ENCODE data around the gene TMEM176B.

Gene TMEM176B

DNA sequence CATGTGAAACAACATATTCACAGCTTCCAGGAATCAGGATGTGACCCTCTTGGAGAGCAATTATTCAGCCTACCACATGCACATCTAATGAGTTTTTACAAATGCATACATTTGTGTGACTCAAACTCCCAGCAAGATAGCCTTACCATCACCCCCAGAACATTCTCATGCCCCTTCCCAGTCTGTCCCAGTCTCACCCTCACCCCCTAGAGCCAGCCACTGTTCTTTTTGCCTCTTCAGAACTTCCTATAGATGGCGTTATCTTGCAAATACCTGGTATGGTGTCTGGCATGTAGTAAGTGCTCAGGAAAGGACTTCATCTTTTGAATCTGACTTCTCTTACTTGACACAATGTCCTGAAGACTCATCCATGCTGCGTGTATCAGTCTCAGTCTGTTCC is 28.2 kb upstream of the TMEM176B start:
- TF ChIP-seq, protein P1, sequence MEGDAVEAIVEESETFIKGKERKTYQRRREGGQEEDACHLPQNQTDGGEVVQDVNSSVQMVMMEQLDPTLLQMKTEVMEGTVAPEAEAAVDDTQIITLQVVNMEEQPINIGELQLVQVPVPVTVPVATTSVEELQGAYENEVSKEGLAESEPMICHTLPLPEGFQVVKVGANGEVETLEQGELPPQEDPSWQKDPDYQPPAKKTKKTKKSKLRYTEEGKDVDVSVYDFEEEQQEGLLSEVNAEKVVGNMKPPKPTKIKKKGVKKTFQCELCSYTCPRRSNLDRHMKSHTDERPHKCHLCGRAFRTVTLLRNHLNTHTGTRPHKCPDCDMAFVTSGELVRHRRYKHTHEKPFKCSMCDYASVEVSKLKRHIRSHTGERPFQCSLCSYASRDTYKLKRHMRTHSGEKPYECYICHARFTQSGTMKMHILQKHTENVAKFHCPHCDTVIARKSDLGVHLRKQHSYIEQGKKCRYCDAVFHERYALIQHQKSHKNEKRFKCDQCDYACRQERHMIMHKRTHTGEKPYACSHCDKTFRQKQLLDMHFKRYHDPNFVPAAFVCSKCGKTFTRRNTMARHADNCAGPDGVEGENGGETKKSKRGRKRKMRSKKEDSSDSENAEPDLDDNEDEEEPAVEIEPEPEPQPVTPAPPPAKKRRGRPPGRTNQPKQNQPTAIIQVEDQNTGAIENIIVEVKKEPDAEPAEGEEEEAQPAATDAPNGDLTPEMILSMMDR (IDR thresholded peaks at IDR 0.05): no peak
- no peaks in the 10 kb centered on the region for H3K4me1 ChIP-seq (ENCODE audit: control insufficient read depth in 1 of 2, insufficient read depth in 1 of 2, low read depth in 1 of 2, low read length in 1 of 2)
- H3K27me3 ChIP-seq: peaks cover 21% of the 10 kb centered on the region
- no peak overlapping the region for H3K4me3 ChIP-seq (ENCODE audit: low read depth in 1 of 2, low read length in 1 of 2)
- no peaks in the 10 kb centered on the region for H3K9me3 ChIP-seq
- no peaks in the 10 kb centered on the region for H3K36me3 ChIP-seq
- no peak overlapping the region for H3K27ac ChIP-seq

DNA sequence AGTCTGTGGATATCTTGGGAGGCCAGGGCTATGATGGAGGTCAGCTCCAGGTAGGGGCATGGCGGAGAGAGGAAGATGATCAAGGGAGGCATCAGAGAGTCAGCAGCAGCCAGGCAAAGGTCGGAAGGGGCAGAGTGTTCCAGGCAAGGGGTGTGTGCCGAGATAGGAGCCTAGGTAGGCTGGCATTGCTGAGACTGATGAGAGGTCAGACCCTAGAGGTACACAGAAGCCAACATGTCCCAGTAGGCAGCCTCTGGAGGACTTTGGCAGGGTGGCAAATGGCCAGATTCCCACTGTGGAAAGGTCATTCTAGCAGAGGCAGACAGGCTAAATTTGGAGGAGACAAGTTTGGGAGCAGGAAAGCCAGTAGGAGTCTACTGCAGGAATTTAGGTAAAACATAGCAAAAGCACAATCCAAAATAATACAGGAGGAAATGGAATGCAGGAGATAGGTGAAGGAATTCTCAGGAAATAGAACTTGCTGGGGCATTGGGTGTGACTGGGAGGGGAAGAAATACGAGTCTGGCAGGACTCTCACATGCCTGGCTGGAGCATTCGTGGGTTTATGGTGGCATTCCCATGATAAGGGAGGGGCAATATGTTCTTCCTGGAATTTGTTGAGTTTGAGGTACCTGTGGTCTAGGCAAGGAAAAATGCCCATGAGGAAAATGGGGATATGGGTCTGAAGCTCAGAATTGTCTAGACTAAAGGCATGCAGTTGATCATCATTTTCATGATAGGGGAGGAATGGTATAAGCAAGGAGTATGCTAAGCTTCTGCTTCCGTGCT is 26.1 kb upstream of the TMEM176B start:
- no peak overlapping the region for H3K27ac ChIP-seq
- TF ChIP-seq, protein P1 (IDR thresholded peaks at IDR 0.05): no peak
- H3K36me3 ChIP-seq: no peaks in the 10 kb centered on the region
- no peaks in the 10 kb centered on the region for H3K9me3 ChIP-seq
- H3K4me1 ChIP-seq (ENCODE audit: control insufficient read depth in 1 of 2, insufficient read depth in 1 of 2, low read depth in 1 of 2, low read length in 1 of 2): no peaks in the 10 kb centered on the region
- no peak overlapping the region for H3K4me3 ChIP-seq (ENCODE audit: low read depth in 1 of 2, low read length in 1 of 2)
- peaks cover 11% of the 10 kb centered on the region for H3K27me3 ChIP-seq

DNA sequence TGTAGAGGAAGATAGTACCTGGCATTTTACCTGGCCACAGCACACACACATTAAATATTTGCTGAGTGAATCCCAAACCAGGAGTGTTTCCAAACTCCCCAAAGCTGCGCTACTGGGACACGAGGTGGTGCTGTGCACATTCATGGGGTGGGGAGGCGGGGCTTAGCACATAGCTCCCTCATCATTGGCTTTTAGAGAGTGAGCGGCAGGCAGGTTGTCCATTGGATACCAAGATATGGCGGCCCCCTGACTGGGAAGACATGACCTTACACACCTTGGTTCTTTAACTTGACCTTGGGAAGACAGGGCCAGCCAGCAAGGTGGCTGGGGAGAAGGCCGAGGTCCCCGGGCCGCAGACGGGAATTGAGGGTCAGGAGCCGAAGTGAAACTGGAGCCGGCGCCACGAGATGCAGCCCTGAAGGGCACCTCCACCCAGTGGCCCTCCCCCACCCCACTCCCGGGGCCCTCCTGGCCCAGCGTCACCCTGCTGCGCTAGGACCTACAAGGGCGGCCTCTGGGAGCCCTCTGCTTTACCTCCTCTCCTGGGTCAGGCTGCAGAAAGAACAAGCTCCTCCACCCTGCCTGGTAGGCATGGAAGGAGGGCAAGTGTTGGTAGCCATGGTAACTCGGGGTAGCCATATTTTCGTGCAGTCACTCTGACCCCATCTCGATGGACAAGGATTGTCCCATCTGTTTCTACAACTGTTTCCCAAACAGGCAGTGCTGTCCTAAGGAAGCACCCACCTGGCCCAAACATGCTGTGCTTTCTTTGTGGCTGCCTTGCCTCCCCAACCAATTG is 24.4 kb upstream of the TMEM176B start:
- TF ChIP-seq, protein P1 (IDR thresholded peaks at IDR 0.05): no peak
- Histone ChIP-seq H3K27me3 (peaks cover 11% of the 10 kb centered on the region), H3K27ac (no peak overlapping the region), H3K4me3 (ENCODE audit: low read depth in 1 of 2, low read length in 1 of 2) (no peak overlapping the region), H3K4me1 (ENCODE audit: control insufficient read depth in 1 of 2, insufficient read depth in 1 of 2, low read depth in 1 of 2, low read length in 1 of 2) (no peaks in the 10 kb centered on the region), H3K36me3 (no peaks in the 10 kb centered on the region), H3K9me3 (no peaks in the 10 kb centered on the region)

DNA sequence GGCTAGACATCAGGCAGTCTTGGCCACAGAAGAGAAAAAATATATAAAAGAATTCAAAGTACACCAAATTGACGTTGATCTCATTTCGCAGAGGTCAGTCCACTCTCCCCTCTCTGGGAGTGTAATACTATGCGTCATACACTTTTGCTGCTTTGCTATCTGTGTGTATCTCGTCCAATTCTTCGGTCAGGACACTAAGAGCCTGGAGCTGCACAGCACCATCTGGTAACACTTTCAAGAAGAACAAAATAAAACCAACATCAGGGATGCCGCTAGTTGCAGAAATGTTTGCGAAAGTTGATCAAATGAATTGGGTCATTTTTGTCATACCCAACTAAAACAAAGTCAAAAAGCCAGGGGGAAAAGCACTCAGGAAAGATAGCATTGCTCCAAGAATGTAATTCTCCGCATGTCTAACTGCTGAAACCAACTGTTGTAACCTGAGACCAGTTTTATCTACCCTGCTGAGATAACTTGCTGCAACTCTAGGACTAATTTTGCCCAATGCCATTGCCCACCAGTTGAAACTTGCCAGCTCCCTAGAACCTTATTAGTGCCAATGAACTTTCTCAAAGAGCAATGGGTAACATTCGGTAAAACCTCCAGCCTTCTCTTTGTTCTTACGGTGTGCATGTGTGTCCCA is 23.4 kb upstream of the TMEM176B start:
- H3K4me3 ChIP-seq (ENCODE audit: low read depth in 1 of 2, low read length in 1 of 2): no peak overlapping the region
- H3K27me3 ChIP-seq: peaks cover 11% of the 10 kb centered on the region
- H3K4me1 ChIP-seq (ENCODE audit: control insufficient read depth in 1 of 2, insufficient read depth in 1 of 2, low read depth in 1 of 2, low read length in 1 of 2): no peaks in the 10 kb centered on the region
- H3K9me3 ChIP-seq: no peaks in the 10 kb centered on the region
- no peak overlapping the region for H3K27ac ChIP-seq
- TF ChIP-seq, protein P1 (IDR thresholded peaks at IDR 0.05): no peak
- H3K36me3 ChIP-seq: no peaks in the 10 kb centered on the region

DNA sequence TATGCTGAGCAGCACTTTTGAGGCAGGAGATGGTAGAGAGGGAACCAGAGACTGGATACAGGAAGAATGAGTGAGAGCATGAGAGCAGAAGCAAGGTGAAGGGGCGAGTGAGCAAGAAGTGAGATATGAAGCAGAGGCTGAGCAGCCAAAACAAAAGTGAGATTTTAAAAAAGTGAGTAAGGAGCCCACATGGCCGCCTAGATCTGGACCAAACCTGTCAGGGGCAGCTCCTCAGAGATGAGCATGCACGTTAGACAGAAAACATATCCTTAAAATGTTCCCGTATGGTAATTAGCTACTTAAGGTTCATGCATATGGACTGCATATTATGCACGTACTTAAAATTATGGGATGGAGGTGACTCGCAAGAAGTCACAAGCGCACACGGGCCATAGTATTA is 22.9 kb upstream of the TMEM176B start:
- Histone ChIP-seq H3K9me3 (no peaks in the 10 kb centered on the region), H3K27me3 (peaks cover 11% of the 10 kb centered on the region), H3K27ac (no peak overlapping the region), H3K4me1 (ENCODE audit: control insufficient read depth in 1 of 2, insufficient read depth in 1 of 2, low read depth in 1 of 2, low read length in 1 of 2) (no peaks in the 10 kb centered on the region), H3K4me3 (ENCODE audit: low read depth in 1 of 2, low read length in 1 of 2) (no peak overlapping the region), H3K36me3 (no peaks in the 10 kb centered on the region)
- TF ChIP-seq, protein P1 (IDR thresholded peaks at IDR 0.05): no peak

Measured in neutrophil (primary cell).